Endodermal cell (in vitro differentiated cells): ENCODE data around the gene SRSF6. TPM values are rescaled to one million over a fixed set of nuclear protein-coding genes. Genes with fewer than 3 reads are reported as not detected.

Experiments
- DNase-seq: peaks from one replicate; pipeline ENCODE4 v3.0.0-alpha.2; 2017
- H3K27ac ChIP-seq: 2 replicates; pipeline ENCODE4 v1.5.1; 2013; ENCODE audit warnings: mild to moderate bottlenecking, low read depth, low read length, moderate library complexity
- H3K27me3 ChIP-seq: 2 replicates; pipeline ENCODE4 v1.6.1; 2013; ENCODE audit warnings: mild to moderate bottlenecking, low read length, moderate library complexity; ENCODE audit not compliant: insufficient read depth, control insufficient read depth, poor library complexity, severe bottlenecking
- H3K36me3 ChIP-seq: 2 replicates; pipeline ENCODE4 v1.7.0; 2013; ENCODE audit warnings: mild to moderate bottlenecking, low read length, moderate library complexity; ENCODE audit not compliant: control insufficient read depth, insufficient read depth
- H3K4me1 ChIP-seq: one replicate; pipeline ENCODE4 v1.7.0; 2013; ENCODE audit warnings: low read length; ENCODE audit not compliant: control insufficient read depth, insufficient read depth
- H3K4me3 ChIP-seq: 2 replicates; pipeline ENCODE4 v1.5.1; 2013; ENCODE audit warnings: mild to moderate bottlenecking, low read length, moderate library complexity
- H3K9ac ChIP-seq: 2 replicates; pipeline ENCODE4 v1.6.1; 2013; ENCODE audit warnings: mild to moderate bottlenecking, low read length, moderate library complexity; ENCODE audit not compliant: poor library complexity, severe bottlenecking; ENCODE audit errors: extremely low read depth
- H3K9me3 ChIP-seq: 2 replicates; pipeline ENCODE4 v1.6.1; 2013; ENCODE audit warnings: mild to moderate bottlenecking, low read length, moderate library complexity; ENCODE audit not compliant: control insufficient read depth
- H3K27ac Mint-ChIP-seq: 2 replicates; pipeline ENCODE4 v1.8.0; 2020; ENCODE audit warnings: mixed read lengths
- H3K27me3 Mint-ChIP-seq: 2 replicates; pipeline ENCODE4 v1.8.0; 2021; ENCODE audit warnings: mild to moderate bottlenecking, mixed read lengths; ENCODE audit not compliant: insufficient read depth
- H3K36me3 Mint-ChIP-seq: 2 replicates; pipeline ENCODE4 v1.8.0; 2020; ENCODE audit warnings: low read depth, mixed read lengths
- H3K4me1 Mint-ChIP-seq: 2 replicates; pipeline ENCODE4 v1.8.0; 2020; ENCODE audit warnings: mixed read lengths
- H3K4me3 Mint-ChIP-seq: 2 replicates; pipeline ENCODE4 v1.8.0; 2020; ENCODE audit warnings: mild to moderate bottlenecking, moderate library complexity, mixed read lengths
- H3K9me3 Mint-ChIP-seq: 2 replicates; pipeline ENCODE4 v1.8.0; 2020; ENCODE audit warnings: mild to moderate bottlenecking, mixed read lengths
- CTCF ChIP-seq: fragments of 200-600 bp; sonication (generic); conservative IDR thresholded peaks from 2 replicates; pipeline ENCODE4 v1.5.0; 2021; ENCODE audit warnings: antibody characterized with exemption, mild to moderate bottlenecking
- WGBS, 2 experiments: methylation state at CpG; one replicate each; pipeline versions ENCODE4 v1.1.5 to v1.1.7; 2013; ENCODE audit warnings: missing lambda C conversion rate in 2 of 2, mixed read lengths in 1 of 2; ENCODE audit not compliant: insufficient coverage in 1 of 2, insufficient read length in 1 of 2; 5-methylcytosine and 5-hydroxymethylcytosine counted together
- total RNA-seq, 2 donors: library from RNA; stranded (reverse); fragmentation: NEBNext Ultra II Directional in 1 of 2; extraction: Animal tissue kit (Norgen Biotek cat#: 25700) in 1 of 2; gene quantifications; 2 replicates in 1 of 2; 3 replicates in 1 of 2; pipeline ENCODE4 v1.2.1, GENCODE V29; 2021

SRSF6 gene
- total RNA-seq, 2 donors from 2014 or later: 146 to 199 TPM

- Histone ChIP-seq H3K36me3 (peaks cover 81% of the 10 kb centered on the region), H3K4me1 (peaks cover 5% of the 10 kb centered on the region), H3K27me3 (no peaks in the 10 kb centered on the region), H3K27ac (no peak overlapping the region), H3K4me3 (peak overlapping the region; percentile 19), H3K9me3 (no peaks in the 10 kb centered on the region), H3K9ac (no peak overlapping the region)
- no peaks in the 10 kb centered on the region for H3K9me3 Mint-ChIP-seq
- no peak for TF ChIP-seq CTCF
- H3K4me1 Mint-ChIP-seq: peaks cover 12% of the 10 kb centered on the region
- no peak overlapping the region for H3K4me3 Mint-ChIP-seq
- WGBS, 2 experiments: 97 to 100% methylated on average over 3 to 4 of the region's 4 CpGs
- H3K36me3 Mint-ChIP-seq: peaks cover 80% of the 10 kb centered on the region
- no peak overlapping the region for H3K27ac Mint-ChIP-seq
- no peak for DNase-seq
- no peaks in the 10 kb centered on the region for H3K27me3 Mint-ChIP-seq
Measured at GRCh38 chr20:43462660-43463526, 5.2 kb downstream of the SRSF6 start.

- H3K4me1 Mint-ChIP-seq: peaks cover 12% of the 10 kb centered on the region
- no peak for TF ChIP-seq CTCF
- Histone ChIP-seq H3K9ac (no peak overlapping the region), H3K27ac (no peak overlapping the region), H3K36me3 (peaks cover 84% of the 10 kb centered on the region), H3K4me1 (peaks cover 5% of the 10 kb centered on the region), H3K27me3 (no peaks in the 10 kb centered on the region), H3K9me3 (no peaks in the 10 kb centered on the region), H3K4me3 (no peak overlapping the region)
- peaks cover 81% of the 10 kb centered on the region for H3K36me3 Mint-ChIP-seq
- no peaks in the 10 kb centered on the region for H3K9me3 Mint-ChIP-seq
- no peak overlapping the region for H3K4me3 Mint-ChIP-seq
- H3K27me3 Mint-ChIP-seq: no peaks in the 10 kb centered on the region
- WGBS, 2 experiments: 82 to 95% methylated on average over 2 to 3 of the region's 3 CpGs
- no peak overlapping the region for H3K27ac Mint-ChIP-seq
- DNase-seq: peak; percentile 3
Measured at GRCh38 chr20:43463527-43464218, 6.0 kb downstream of the SRSF6 start.

GRCh38 chr20:43464219-43464790 is 6.6 kb downstream of the SRSF6 start:
- 96 to 98% methylated on average over 9 of the region's 9 CpGs for WGBS, 2 experiments
- no peak overlapping the region for H3K9ac ChIP-seq
- peaks cover 85% of the 10 kb centered on the region for H3K36me3 ChIP-seq
- Mint-ChIP-seq H3K36me3 (peaks cover 81% of the 10 kb centered on the region), H3K9me3 (no peaks in the 10 kb centered on the region), H3K27ac (no peak overlapping the region), H3K4me1 (peaks cover 12% of the 10 kb centered on the region), H3K27me3 (no peaks in the 10 kb centered on the region), H3K4me3 (no peak overlapping the region)
- no peaks in the 10 kb centered on the region for H3K9me3 ChIP-seq
- H3K4me3 ChIP-seq: no peak overlapping the region
- H3K27ac ChIP-seq: no peak overlapping the region
- H3K27me3 ChIP-seq: no peaks in the 10 kb centered on the region
- peaks cover 4% of the 10 kb centered on the region for H3K4me1 ChIP-seq
- no peak for TF ChIP-seq CTCF
- peak; percentile 38 for DNase-seq
